PC-9 (cell line): ENCODE measurements around the gene STEAP3.

Experiments
- CTCF ChIP-seq: fragments of 200-600 bp; sonication (generic); conservative IDR thresholded peaks from 2 replicates; pipeline ENCODE4 v1.6.1; 2017; ENCODE audit warnings: mixed run types, antibody characterized with exemption, mild to moderate bottlenecking, moderate library complexity
- EZH2 ChIP-seq: fragments of 200-600 bp; sonication (generic); IDR thresholded peaks from 2 replicates; pipeline ENCODE4 v1.8.0; 2017; ENCODE audit warnings: antibody characterized with exemption, low read depth

GRCh38 chr2:119282996-119283511, 59.4 kb downstream of the STEAP3 start:
- TF ChIP-seq CTCF (no peak), EZH2 (no peak)
